Dendritic cell treated with granulocyte-macrophage colony-stimulating factor and Interleukin-4, amounts not matched to agents 40 ng/mL and 50 ng/mL, for 4 days (primary cell): ENCODE results near the gene MILR1.

Source experiments
- H3K27ac Mint-ChIP-seq: one replicate; pipeline ENCODE4 v1.8.0; 2022; ENCODE audit warnings: mild to moderate bottlenecking, mixed read lengths
- H3K27me3 Mint-ChIP-seq: one replicate; pipeline ENCODE4 v1.8.0; 2022; ENCODE audit warnings: mild to moderate bottlenecking, mixed read lengths
- H3K36me3 Mint-ChIP-seq: one replicate; pipeline ENCODE4 v1.8.0; 2022; ENCODE audit warnings: low read depth, mixed read lengths
- H3K4me1 Mint-ChIP-seq: one replicate; pipeline ENCODE4 v1.8.0; 2022; ENCODE audit warnings: low read depth, mixed read lengths
- H3K4me3 Mint-ChIP-seq: one replicate; pipeline ENCODE4 v1.8.0; 2022; ENCODE audit warnings: mild to moderate bottlenecking, moderate library complexity, mixed read lengths
- H3K9me3 Mint-ChIP-seq: one replicate; pipeline ENCODE4 v1.8.0; 2022; ENCODE audit warnings: mixed read lengths
- intact Hi-C: fragments of 100-400 bp; cut with micrococcal nuclease; formaldehyde crosslinking; loops from one replicate; pipeline ENCODE4 v1.15.0; 2022

The MILR1 gene, protein sequence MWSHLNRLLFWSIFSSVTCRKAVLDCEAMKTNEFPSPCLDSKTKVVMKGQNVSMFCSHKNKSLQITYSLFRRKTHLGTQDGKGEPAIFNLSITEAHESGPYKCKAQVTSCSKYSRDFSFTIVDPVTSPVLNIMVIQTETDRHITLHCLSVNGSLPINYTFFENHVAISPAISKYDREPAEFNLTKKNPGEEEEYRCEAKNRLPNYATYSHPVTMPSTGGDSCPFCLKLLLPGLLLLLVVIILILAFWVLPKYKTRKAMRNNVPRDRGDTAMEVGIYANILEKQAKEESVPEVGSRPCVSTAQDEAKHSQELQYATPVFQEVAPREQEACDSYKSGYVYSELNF

DNA sequence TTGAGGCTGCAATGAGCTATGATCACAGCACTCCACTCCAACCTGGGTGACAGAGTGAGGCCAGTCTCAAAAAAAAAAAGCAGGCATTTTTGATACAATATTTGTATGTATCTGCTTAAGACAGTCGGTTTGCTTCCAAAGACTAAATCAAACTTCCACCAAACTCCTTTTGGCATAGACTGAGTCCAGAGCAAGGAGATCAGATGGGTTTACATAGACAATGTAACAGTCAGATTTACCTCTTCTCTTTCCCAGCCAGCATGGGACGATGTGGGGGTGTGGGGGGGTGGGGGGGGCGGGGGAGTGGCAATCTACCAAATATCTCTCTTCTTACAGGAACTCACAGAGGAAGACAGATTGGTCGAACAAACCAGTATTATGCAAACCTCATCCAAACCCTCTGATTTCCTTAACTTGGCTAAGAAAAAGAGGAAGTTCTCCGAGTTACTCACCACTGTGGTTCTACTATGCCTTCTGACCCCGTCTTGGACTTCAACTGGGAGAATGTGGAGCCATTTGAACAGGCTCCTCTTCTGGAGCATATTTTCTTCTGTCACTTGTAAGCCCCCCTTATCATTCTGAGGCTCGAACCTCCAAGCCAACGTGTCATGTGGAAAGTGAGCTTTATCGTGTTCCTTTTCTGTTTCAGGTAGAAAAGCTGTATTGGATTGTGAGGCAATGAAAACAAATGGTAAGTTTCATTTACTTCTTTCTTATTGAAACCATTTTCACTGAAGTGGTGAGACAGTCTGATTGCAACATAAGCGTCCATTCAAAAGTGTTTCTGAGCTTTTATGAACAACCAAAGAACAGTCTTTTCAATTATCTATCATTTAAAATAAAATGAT lies at the start of gene MILR1:
Gene MILR1 (plus strand): TSS at position 451 of the 848 bp plus-strand sequence. CDS start 54 bp downstream, at position 505.
- H3K27ac Mint-ChIP-seq, result peak within 1 kb of the TSS; percentile 97
- H3K9me3 Mint-ChIP-seq, result no peaks in the 10 kb centered on the region
- H3K4me1 Mint-ChIP-seq, result peaks cover 72% of the 10 kb centered on the region
- H3K27me3 Mint-ChIP-seq, result no peaks in the 10 kb centered on the region
- H3K36me3 Mint-ChIP-seq, result peaks cover 42% of the 10 kb centered on the region
- intact Hi-C loops, result no loop called here
- H3K4me3 Mint-ChIP-seq, result peak within 1 kb of the TSS; percentile 97

DNA sequence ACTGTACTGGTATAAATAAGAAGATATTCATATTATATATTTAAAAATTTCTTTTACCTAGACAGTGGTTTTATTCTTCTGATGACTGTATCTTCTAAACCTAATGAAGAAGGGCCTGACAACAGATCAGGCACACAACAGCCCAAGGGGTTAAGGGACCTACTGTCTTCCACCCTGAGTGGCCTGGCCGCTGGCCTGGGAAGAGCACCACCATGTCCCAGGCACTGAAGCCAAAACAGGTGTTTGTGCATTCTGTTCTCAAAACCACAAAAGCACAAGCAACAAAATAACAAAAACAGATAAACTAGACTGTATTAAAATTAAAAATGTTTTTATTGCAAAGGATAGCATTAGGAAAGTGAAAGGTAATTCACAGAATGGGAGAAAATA lies 49.2 kb upstream of the MILR1 start:
- intact Hi-C loops, result no loop called here
- no peak overlapping the region for H3K4me3 Mint-ChIP-seq
- no peaks in the 10 kb centered on the region for H3K9me3 Mint-ChIP-seq
- H3K27ac Mint-ChIP-seq, result peak overlapping the region; percentile 85
- no peaks in the 10 kb centered on the region for H3K27me3 Mint-ChIP-seq
- peaks cover 78% of the 10 kb centered on the region for H3K4me1 Mint-ChIP-seq
- H3K36me3 Mint-ChIP-seq, result peaks cover under 1% of the 10 kb centered on the region

DNA sequence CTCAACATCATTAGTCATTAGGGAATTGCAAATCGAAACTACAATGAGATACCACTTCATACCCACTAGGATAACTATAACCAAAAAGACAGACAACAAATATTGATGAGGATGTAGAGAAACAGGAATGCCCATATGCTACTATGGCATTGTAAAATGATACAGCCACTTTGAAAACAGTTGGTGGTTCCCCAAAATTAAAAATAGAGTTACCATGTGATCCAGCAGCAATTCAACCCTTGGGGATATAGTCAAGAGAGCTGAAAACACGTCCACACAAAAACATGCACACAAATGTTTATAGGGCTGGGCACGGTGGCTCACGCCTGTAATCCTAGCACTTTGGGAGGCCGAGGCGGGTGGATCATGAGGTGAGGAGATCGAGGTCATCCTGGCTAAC lies 48.3 kb upstream of the MILR1 start:
- H3K9me3 Mint-ChIP-seq, result no peaks in the 10 kb centered on the region
- no peaks in the 10 kb centered on the region for H3K27me3 Mint-ChIP-seq
- peaks cover 86% of the 10 kb centered on the region for H3K4me1 Mint-ChIP-seq
- H3K27ac Mint-ChIP-seq, result peak overlapping the region; percentile 85
- peak overlapping the region; percentile 21 for H3K4me3 Mint-ChIP-seq
- intact Hi-C loops, result no loop called here
- no peaks in the 10 kb centered on the region for H3K36me3 Mint-ChIP-seq

DNA sequence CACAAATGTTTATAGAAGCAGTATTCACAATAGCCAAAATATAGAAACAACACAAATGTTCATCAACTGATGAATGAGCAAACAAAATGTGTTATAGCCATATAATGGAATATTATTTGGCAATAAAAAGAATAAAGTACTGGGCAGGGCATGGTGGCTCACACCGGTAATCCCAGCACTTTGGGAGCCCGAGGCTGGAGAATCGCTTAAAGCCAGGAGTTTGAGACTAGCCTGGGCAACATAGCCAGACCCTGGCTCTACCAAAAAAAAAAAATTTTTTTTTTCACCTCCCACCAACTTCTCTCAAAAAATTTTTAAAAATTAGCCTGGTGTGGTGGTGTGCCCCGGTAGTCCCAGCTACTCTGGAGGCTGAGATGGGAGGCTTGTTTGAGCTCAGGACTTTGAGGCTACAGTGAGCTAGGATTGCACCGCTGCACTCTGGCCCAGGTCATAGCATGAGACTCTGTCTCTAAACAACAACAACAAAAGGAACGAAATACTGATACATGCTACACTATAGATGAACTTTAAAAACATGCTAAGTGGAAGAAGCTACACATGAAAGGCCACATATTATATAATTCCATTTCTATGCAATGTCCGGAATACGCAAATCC lies 47.6 kb upstream of the MILR1 start:
- Mint-ChIP-seq H3K4me3 (no peak overlapping the region), H3K9me3 (no peaks in the 10 kb centered on the region), H3K4me1 (peaks cover 86% of the 10 kb centered on the region)

DNA sequence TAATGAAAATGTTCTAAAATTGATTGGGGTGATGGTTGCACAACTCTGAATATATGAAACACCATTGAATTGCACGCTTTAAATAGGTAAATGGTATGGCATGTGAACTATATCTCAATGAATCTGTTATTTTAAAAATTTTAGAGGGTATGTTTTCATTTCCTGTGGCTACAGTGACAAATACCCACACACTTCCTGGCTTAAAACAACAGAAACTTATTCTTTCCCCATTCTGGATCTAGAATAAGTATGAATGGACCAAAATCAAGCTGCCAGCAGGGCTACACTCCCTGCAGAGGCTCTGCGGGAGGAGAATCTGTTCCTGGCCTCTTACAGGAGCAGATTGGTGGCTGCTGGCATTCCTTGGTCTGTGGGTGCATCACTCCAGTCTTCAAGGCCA lies 47.0 kb upstream of the MILR1 start:
- H3K4me1 Mint-ChIP-seq, result peaks cover 86% of the 10 kb centered on the region
- H3K4me3 Mint-ChIP-seq, result no peak overlapping the region

More for the DNA sequence above, 47.6 kb upstream of the MILR1 start:
- Mint-ChIP-seq H3K36me3 (no peaks in the 10 kb centered on the region), H3K27ac (peak overlapping the region; percentile 85), H3K27me3 (no peaks in the 10 kb centered on the region)
- intact Hi-C loops, result no loop called here

DNA sequence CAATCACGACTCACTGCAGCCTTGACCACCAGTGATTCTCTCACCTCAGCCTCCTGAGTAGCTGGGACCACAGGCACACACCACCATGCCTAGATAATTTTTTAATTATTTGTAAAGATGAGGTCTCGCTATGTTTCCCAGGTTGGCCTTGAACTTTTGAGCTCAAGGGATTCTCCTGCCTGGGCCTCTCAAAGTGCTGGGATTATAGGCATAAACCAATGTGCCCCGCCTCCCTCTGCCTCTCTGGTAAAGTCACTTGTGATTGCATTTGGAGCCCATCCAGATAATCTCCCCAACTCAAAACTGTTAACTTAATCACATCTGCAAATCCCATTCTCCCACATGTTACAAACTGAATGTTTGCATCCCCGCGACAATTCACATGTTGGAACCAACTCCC lies 46.4 kb upstream of the MILR1 start:
- no peaks in the 10 kb centered on the region for H3K9me3 Mint-ChIP-seq
- no peaks in the 10 kb centered on the region for H3K27me3 Mint-ChIP-seq
- H3K4me3 Mint-ChIP-seq, result no peak overlapping the region
- intact Hi-C loops, result no loop called here
- H3K27ac Mint-ChIP-seq, result peak overlapping the region; percentile 85
- no peaks in the 10 kb centered on the region for H3K36me3 Mint-ChIP-seq
- peaks cover 89% of the 10 kb centered on the region for H3K4me1 Mint-ChIP-seq

More for the DNA sequence above, 47.0 kb upstream of the MILR1 start:
- Mint-ChIP-seq H3K9me3 (no peaks in the 10 kb centered on the region), H3K27ac (peak overlapping the region; percentile 85), H3K27me3 (no peaks in the 10 kb centered on the region), H3K36me3 (no peaks in the 10 kb centered on the region)
- intact Hi-C loops, result no loop called here

DNA sequence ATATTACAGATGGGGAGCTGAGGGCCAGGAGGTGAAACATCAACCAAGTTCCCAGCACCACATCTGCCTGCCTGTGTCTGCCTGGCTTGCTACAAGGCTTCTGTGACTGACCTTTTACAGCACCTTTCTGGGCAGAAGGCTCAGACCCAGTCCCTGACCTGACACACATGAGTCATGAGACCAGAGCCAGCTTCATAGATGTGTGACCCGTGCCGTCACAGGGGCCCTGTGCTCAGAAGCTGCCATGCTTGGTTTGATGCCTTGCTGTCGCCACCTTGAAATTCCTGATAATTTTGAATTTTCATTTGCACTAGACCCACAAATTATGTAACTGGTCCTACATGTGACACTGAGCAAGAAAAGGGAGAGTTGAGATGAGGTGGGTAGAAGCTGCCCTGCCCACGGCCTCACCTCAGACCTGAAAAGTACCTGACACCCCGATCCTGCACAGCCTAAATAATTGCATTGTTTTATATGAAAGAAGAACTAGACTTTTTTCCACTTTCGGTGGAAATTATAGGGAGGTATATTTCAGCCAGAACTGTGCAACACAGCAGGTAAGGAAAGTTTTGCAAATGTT lies 44.9 kb upstream of the MILR1 start:
- peak overlapping the region; percentile 85 for H3K27ac Mint-ChIP-seq
- H3K27me3 Mint-ChIP-seq, result no peaks in the 10 kb centered on the region

DNA sequence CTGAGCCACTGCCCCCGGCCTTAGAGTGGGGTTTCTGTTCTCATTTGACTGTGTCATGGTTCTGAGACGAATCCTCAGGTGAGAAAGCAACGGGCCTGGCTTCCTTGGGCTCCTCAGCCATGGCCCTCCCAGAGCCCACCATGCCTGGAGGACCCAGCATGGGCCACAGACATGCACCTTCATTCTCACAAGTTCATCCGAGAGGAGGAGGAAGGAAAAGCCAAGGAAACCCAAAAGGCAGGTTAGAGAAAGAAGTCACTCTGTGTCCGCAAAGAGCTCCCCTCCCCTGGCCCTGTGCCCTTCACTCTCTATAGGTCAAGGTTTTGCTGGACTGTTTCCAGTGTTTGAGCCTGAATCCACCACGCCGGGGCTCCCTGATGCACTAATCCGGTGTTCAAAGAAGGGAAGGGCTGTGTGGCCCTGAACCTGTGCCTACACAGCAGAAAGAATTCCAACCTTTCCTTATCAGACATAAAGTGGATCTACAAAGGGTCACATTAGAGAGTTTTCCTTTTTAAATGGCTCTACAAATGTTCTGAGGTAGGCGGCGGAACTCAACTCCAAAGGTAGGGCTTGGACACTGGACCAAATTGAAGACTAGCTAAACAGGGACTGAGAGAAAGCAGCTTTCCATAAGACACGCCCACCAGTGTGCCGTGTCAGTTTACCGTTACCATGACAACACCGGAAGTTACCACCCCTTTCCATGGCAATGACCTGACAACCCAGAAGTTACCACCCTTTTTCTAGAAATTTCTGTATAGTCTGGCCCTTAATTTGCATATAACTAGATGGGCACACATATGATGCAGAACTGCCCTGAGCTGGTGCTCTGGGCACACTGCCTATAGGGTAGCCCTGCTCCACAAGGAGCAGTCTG lies 42.4 kb upstream of the MILR1 start:
- Mint-ChIP-seq H3K27ac (peak overlapping the region; percentile 85), H3K4me3 (no peak overlapping the region), H3K4me1 (peaks cover 78% of the 10 kb centered on the region), H3K9me3 (no peaks in the 10 kb centered on the region), H3K27me3 (no peaks in the 10 kb centered on the region), H3K36me3 (peaks cover 6% of the 10 kb centered on the region)
- intact Hi-C loops, result no loop called here

More for the DNA sequence above, 44.9 kb upstream of the MILR1 start:
- Mint-ChIP-seq H3K36me3 (no peaks in the 10 kb centered on the region), H3K4me3 (no peak overlapping the region), H3K9me3 (no peaks in the 10 kb centered on the region), H3K4me1 (peaks cover 77% of the 10 kb centered on the region)
- intact Hi-C loops, result no loop called here

DNA sequence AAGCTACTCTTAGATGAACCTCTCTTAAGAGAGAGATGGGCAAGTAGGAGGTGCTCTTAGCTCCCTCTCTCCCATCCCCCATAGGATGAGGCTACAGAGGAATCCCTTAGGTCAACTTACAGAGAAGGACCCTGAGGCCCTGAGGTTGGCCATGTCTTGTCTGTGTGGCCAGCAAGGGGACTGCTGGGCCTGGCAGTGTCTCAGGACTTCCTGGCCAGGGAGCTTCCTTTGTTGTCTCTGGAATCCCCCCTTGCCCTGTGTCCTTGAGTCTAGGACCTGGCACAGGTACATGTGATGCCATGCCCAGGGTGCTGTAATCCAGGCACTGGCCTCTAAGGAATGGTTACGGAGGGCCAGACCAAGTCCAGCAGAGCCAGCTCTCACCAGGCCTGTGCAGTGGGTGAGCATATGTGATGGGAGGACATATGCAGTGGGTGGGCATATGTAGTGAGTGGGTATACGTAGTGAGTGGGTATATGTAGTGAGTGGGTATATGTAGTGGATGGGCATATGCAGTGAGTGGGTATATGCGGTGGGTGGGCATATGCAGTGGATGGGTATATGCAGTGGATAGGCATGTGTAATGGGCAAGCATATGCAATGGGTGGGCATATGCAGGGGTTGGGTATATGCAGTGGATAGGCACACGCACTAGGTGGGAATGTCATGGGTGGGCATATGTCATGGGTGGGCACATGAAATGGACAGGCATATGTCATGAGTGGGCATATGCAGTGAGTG lies 38.0 kb upstream of the MILR1 start:
- Mint-ChIP-seq H3K4me3 (peak overlapping the region; percentile 23), H3K9me3 (no peaks in the 10 kb centered on the region), H3K27me3 (no peaks in the 10 kb centered on the region), H3K4me1 (peaks cover 60% of the 10 kb centered on the region), H3K36me3 (peaks cover 11% of the 10 kb centered on the region), H3K27ac (peak overlapping the region; percentile 51)
- intact Hi-C loops, result no loop called here

DNA sequence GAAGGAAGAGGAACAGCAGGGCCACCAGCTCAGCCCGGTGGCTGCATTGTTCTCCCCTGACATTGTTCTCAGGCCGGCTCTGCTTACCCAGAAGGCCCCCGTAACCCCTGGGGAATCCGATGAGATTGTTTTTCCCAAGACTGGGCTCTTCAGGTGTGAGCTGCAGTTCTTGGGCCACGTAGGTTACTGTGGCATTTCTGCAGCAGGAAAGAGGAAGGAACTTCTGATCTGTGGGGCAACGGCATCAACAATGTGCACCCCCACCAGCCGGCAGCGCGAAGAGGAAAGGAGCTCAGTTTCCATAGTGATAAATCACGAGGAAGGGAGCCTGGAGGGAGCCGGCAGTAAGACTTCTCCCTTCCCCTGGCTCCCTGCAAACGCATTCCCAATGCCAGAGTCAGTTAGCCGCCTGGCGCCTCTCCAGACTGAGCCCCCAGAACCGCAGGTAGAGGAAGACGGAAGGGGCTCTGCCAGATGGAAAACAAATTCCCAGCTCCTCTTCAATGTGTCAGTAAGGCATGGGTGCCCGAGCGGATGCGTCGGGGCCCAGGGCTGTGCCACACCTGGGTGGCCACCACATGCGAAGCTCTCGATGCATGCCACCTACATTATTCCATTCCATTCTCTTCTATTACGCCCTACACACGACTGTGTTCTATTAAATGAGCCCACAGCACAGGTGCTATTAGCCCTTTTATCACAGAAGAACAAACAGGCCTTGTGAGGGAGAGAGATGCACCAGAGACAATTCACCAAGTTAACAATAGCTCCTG lies 36.7 kb upstream of the MILR1 start:
- H3K27me3 Mint-ChIP-seq, result no peaks in the 10 kb centered on the region
- H3K36me3 Mint-ChIP-seq, result peaks cover 11% of the 10 kb centered on the region
- intact Hi-C loops, result no loop called here
- H3K4me1 Mint-ChIP-seq, result peaks cover 52% of the 10 kb centered on the region
- H3K4me3 Mint-ChIP-seq, result peak overlapping the region; percentile 76
- no peaks in the 10 kb centered on the region for H3K9me3 Mint-ChIP-seq
- peak overlapping the region; percentile 87 for H3K27ac Mint-ChIP-seq

DNA sequence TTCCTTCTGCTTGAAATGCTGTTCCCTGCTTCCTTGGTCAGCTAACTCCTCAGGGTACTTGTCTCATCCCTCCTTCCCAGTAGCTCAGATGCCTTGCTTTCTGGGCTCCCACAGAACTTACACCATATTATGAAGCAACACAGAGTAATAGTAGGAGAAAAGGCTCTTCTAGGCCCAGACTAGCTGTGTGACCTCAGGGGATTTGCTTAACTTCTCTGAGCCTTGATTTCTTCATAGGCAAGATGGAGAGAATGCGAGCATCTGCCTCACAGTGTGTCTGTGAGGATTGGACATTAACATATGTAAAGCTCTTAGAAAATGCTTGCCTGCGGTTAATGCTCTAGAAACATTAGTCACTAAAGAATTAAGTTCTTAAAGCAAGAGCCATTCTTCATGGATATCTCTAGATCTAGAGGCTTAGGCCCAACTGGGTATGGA lies 36.0 kb upstream of the MILR1 start:
- peak overlapping the region; percentile 76 for H3K4me3 Mint-ChIP-seq
- no peaks in the 10 kb centered on the region for H3K9me3 Mint-ChIP-seq
- intact Hi-C loops, result no loop called here
- peaks cover 50% of the 10 kb centered on the region for H3K4me1 Mint-ChIP-seq
- no peaks in the 10 kb centered on the region for H3K27me3 Mint-ChIP-seq
- H3K27ac Mint-ChIP-seq, result peak overlapping the region; percentile 87
- peaks cover 11% of the 10 kb centered on the region for H3K36me3 Mint-ChIP-seq

DNA sequence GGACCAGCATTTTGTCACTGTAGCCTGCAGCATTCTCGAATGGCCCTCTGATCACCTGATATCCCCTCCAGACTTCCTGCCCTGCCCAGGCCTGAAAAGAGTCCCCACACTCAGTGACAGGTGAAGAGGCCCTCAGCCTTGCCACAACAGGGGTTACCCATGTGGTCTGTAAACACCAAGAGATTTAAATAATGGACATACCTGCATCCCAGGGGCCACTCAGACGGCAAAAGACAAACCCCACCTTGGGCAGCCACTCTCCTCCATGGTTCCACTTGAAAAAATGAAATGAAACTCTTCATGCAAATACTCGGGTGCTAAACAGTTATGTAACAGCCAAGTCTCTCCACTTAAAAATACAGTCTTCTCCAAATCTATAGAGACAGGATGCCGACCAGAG lies 35.4 kb upstream of the MILR1 start:
- no peaks in the 10 kb centered on the region for H3K9me3 Mint-ChIP-seq
- H3K36me3 Mint-ChIP-seq, result peaks cover 11% of the 10 kb centered on the region
- no peaks in the 10 kb centered on the region for H3K27me3 Mint-ChIP-seq
- H3K27ac Mint-ChIP-seq, result peak overlapping the region; percentile 87
- peak overlapping the region; percentile 76 for H3K4me3 Mint-ChIP-seq
- peaks cover 50% of the 10 kb centered on the region for H3K4me1 Mint-ChIP-seq
- intact Hi-C loops, result no loop called here
